DOHH2 (cell line): ENCODE measurements around the gene IGF2BP3.

Experiments
- H3F3A ChIP-seq: fragments of 200-600 bp; sonication (generic), shearing (Covaris generic); 2 replicates; pipeline ENCODE4 v1.6.0; 2016; ENCODE audit warnings: antibody characterized with exemption, mild to moderate bottlenecking; ENCODE audit not compliant: control insufficient read depth, insufficient read depth
- H3K27ac ChIP-seq: fragments of 200-600 bp; sonication (generic); 2 replicates; pipeline ENCODE4 v1.5.1; 2014; ENCODE audit warnings: low read depth, mild to moderate bottlenecking, low read length, moderate library complexity
- H3K27me3 ChIP-seq: fragments of 200-600 bp; sonication (generic); 2 replicates; pipeline ENCODE4 v1.6.1; 2014; ENCODE audit warnings: mild to moderate bottlenecking, low read length, mixed read lengths; ENCODE audit not compliant: control insufficient read depth
- H3K36me3 ChIP-seq: fragments of 200-600 bp; sonication (generic); 2 replicates; pipeline ENCODE4 v1.6.1; 2014; ENCODE audit warnings: mild to moderate bottlenecking, low read length, moderate library complexity, mixed read lengths; ENCODE audit not compliant: control insufficient read depth
- H3K4me1 ChIP-seq: fragments of 200-600 bp; sonication (generic); 2 replicates; pipeline ENCODE4 v1.6.1; 2014; ENCODE audit warnings: mild to moderate bottlenecking, low read length, mixed read lengths; ENCODE audit not compliant: control insufficient read depth
- H3K4me2 ChIP-seq: fragments of 200-600 bp; sonication (generic); 2 replicates; pipeline ENCODE4 v1.6.0; 2014; ENCODE audit warnings: mild to moderate bottlenecking, low read length, moderate library complexity
- H3K4me3 ChIP-seq: fragments of 200-600 bp; sonication (generic); 2 replicates; pipeline ENCODE4 v1.5.1; 2014; ENCODE audit warnings: mild to moderate bottlenecking, low read length, mixed read lengths
- H3K79me2 ChIP-seq: fragments of 200-600 bp; sonication (generic); 2 replicates; pipeline ENCODE4 v1.6.1; 2014; ENCODE audit warnings: mild to moderate bottlenecking, low read length, mixed read lengths; ENCODE audit not compliant: control insufficient read depth
- H3K9me2 ChIP-seq: fragments of 200-600 bp; sonication (generic); replicated peaks from 2 replicates; pipeline ENCODE4 v1.6.1; 2014; ENCODE audit warnings: mild to moderate bottlenecking, low read length, mixed read lengths; ENCODE audit not compliant: control insufficient read depth
- H3K9me3 ChIP-seq: fragments of 200-600 bp; sonication (generic); 2 replicates; pipeline ENCODE4 v1.6.1; 2014; ENCODE audit warnings: antibody characterized with exemption, low read length, mixed read lengths; ENCODE audit not compliant: control insufficient read depth, insufficient read depth
- H4K20me1 ChIP-seq: fragments of 200-600 bp; sonication (generic); 2 replicates; pipeline ENCODE4 v1.6.0; 2014; ENCODE audit warnings: low read depth, mild to moderate bottlenecking, antibody characterized with exemption, low read length, moderate library complexity; ENCODE audit not compliant: control insufficient read depth, insufficient read depth
- EZH2phosphoT487 ChIP-seq: fragments of 200-600 bp; sonication (generic); IDR thresholded peaks from 2 replicates; pipeline ENCODE4 v1.6.1; 2017; ENCODE audit warnings: borderline replicate concordance, mild to moderate bottlenecking, antibody characterized with exemption, low read length, moderate library complexity, mixed read lengths
- TF ChIP-seq, protein P1 (sequence below): fragments of 200-600 bp; sonication (generic); IDR thresholded peaks from one replicate; pipeline ENCODE4 v1.5.1; 2014; ENCODE audit warnings: antibody characterized with exemption, mild to moderate bottlenecking, low read depth, low read length; ENCODE audit not compliant: poor library complexity, severe bottlenecking

IGF2BP3 gene

GRCh38 chr7:23277359-23277989, 192.8 kb downstream of the IGF2BP3 start:
- Histone ChIP-seq H3F3A (no peaks in the 10 kb centered on the region; the same call in 1 of the 2 replicates), H3K9me3 (no peaks in the 10 kb centered on the region), H4K20me1 (no peaks in the 10 kb centered on the region), H3K36me3 (no peaks in the 10 kb centered on the region), H3K4me2 (no peak overlapping the region), H3K9me2 (no peaks in the 10 kb centered on the region), H3K4me1 (peaks cover 21% of the 10 kb centered on the region), H3K27ac (no peak overlapping the region), H3K79me2 (no peaks in the 10 kb centered on the region), H3K27me3 (peaks cover 3% of the 10 kb centered on the region; the same call in 1 of the 2 replicates), H3K4me3 (no peak overlapping the region)
- TF ChIP-seq, protein P1, sequence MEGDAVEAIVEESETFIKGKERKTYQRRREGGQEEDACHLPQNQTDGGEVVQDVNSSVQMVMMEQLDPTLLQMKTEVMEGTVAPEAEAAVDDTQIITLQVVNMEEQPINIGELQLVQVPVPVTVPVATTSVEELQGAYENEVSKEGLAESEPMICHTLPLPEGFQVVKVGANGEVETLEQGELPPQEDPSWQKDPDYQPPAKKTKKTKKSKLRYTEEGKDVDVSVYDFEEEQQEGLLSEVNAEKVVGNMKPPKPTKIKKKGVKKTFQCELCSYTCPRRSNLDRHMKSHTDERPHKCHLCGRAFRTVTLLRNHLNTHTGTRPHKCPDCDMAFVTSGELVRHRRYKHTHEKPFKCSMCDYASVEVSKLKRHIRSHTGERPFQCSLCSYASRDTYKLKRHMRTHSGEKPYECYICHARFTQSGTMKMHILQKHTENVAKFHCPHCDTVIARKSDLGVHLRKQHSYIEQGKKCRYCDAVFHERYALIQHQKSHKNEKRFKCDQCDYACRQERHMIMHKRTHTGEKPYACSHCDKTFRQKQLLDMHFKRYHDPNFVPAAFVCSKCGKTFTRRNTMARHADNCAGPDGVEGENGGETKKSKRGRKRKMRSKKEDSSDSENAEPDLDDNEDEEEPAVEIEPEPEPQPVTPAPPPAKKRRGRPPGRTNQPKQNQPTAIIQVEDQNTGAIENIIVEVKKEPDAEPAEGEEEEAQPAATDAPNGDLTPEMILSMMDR = peak; percentile 79
- no peak for TF ChIP-seq EZH2phosphoT487

DNA sequence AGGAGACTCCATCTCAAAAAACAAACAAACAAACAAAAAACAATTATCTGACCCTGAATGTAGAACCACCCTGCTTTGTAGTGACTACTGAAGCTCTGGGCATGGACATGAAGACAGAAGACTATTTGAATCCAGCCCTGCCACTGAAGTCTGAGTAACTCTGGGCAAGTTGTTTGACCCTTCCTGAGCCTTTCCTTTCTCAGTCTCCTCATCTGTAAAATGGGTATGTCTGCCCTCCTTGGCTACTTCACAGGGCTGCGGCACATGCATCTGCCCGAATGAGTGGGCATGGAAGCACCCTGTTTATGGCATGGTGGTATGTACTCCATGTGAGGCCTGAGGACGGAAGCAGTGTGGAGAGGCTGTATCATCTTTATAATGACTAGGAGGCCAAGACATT, 193.3 kb downstream of the IGF2BP3 start:
- no peaks in the 10 kb centered on the region; the same call in 1 of the 2 replicates for H3F3A ChIP-seq
- H3K4me2 ChIP-seq = no peak overlapping the region

DNA sequence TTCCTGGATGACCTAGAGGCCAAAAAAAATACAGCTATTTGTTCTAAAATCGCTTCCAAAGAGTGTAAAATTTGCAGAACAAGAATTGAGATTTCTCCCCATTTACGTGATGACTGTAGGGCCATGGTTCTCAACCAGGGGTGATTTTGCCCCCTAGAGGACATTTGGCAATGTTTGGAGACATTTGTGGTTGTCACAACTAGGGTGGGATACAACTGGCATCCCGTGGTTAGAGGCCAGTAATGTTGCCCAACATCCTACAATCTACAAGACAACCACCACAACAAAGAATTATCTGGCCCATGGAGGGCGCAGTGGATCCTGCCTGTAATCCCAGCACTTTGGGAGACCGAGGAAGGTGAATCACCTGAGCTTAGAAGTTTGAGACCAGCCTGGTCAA, 193.9 kb downstream of the IGF2BP3 start:
- Histone ChIP-seq H3F3A (no peaks in the 10 kb centered on the region; the same call in 1 of the 2 replicates), H3K27me3 (peaks cover 7% of the 10 kb centered on the region; the same call in 1 of the 2 replicates), H3K9me3 (no peaks in the 10 kb centered on the region), H3K27ac (no peak overlapping the region), H3K79me2 (no peaks in the 10 kb centered on the region), H3K4me1 (peaks cover 22% of the 10 kb centered on the region), H3K9me2 (no peaks in the 10 kb centered on the region), H3K4me2 (no peak overlapping the region), H4K20me1 (no peaks in the 10 kb centered on the region), H3K36me3 (no peaks in the 10 kb centered on the region), H3K4me3 (no peak overlapping the region)
- TF ChIP-seq EZH2phosphoT487 = no peak
- TF ChIP-seq, protein P1 = peak; percentile 61

More for the DNA sequence above, 193.3 kb downstream of the IGF2BP3 start:
- H4K20me1 ChIP-seq = no peaks in the 10 kb centered on the region
- peaks cover 22% of the 10 kb centered on the region for H3K4me1 ChIP-seq
- H3K36me3 ChIP-seq = no peaks in the 10 kb centered on the region
- no peak overlapping the region for H3K4me3 ChIP-seq
- no peaks in the 10 kb centered on the region for H3K9me2 ChIP-seq
- no peaks in the 10 kb centered on the region for H3K9me3 ChIP-seq
- no peak overlapping the region for H3K27ac ChIP-seq
- TF ChIP-seq, protein P1 = no peak
- TF ChIP-seq EZH2phosphoT487 = no peak
- H3K27me3 ChIP-seq = peaks cover 7% of the 10 kb centered on the region; the same call in 1 of the 2 replicates
- H3K79me2 ChIP-seq = no peaks in the 10 kb centered on the region
